SW 1271 (cell line): ENCODE measurements around the gene HABP4.

ENCODE experiments used
- DNase-seq, 2 experiments: peaks; one replicate each; lab custom pipeline; 2025; lab: John Stamatoyannopoulos, UW

Gene HABP4

DNA sequence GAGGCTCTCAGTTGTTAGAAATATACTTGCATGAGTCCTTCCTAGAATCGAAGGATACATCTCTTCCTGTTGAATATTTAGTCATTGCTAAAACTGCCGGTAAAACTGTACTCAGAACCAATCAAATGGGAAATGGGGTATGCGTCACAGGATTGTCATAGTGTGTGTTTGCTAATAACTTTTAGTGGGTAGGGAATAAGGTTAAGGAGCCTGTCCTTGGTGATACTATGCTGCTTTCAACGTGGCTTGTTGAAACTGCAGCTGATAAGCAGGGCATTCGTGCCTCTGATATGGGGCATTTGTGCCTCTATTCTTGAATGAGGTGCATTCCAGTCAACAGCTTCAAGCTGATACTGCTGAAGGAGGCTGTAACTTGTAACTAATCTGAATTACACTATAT lies 26.6 kb downstream of the HABP4 start:
- no peak for DNase-seq

DNA sequence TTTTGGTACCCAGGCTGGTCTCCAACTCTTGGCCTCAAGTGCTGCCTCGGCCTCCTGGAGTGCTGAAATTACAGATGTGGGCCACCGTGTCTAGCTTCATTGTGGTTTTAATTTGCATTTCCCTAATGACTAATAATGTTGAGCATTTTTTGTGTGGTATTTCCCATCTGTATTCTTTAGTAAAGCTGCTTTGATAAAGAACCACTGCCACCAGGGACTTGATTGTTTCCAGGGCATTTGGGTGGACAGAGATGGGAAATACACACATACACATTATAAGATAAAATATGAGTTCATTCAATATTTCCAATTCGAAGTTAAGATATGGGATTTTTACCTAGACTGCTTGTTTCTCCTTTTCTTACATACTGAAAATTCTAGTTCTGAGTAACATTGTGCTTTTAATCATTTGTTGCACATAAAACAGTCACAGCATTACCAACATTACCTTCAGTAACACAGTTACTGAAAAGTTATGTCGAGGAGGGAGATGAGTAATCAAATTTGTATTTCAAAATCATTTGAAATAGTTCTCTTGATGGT lies 28.9 kb downstream of the HABP4 start:
- no peak for DNase-seq

DNA sequence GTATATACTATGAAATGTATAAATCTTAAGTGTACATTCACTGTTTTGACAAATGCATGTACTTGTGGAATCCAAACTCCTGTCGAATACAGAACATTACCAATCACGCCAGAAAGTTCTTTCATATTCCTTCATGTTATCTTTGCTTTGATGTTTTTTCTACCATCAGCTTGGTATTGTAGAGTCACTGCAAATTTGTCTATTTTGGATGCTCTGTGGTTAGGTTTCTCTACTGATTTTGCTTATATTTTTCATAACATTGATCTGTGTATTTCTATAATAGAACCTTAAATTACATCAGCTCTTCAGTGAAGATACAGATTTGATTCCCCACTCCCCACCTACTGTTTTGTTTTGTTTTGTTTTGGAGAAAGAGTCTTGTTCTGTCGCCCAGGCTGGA lies 30.8 kb downstream of the HABP4 start:
- DNase-seq = no peak

DNA sequence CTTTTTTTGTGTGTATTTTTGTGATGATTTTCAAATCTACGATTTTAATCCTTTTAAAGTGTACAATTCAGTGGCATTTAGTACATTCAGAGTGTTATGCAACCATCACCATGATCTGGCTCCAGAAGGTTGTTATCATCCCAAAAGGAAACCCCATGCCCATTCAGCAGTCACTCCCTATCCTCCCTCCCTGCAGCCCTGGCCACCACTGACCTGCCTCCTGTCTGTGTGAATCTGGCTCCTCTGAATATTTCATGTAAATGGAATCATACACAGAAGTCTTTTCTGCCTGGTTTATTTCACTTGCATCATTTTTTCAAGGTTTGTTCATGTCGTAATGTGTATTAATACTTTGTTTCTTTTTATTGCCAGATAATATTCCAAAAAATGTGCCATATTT lies 32.5 kb downstream of the HABP4 start:
- no peak for DNase-seq

DNA sequence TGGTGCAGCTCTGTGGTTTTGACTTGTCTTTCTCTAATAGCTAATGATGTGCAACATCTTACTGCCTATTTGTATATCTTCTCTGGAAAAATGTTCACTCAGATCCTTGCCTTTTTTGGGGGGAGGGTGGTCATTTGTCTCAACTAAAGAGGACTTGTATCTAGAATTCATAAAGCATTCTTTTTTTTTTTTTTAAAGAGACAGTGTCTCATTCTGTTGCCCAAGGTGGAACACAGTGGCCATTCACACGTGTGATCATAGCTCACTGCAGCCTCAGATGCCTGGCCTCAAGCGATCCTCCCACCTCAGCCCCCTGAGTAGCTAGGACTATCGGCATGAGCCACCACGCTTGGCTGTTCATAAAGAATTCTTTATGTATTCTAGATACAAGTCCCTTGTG lies 33.2 kb downstream of the HABP4 start:
- no peak for DNase-seq

DNA sequence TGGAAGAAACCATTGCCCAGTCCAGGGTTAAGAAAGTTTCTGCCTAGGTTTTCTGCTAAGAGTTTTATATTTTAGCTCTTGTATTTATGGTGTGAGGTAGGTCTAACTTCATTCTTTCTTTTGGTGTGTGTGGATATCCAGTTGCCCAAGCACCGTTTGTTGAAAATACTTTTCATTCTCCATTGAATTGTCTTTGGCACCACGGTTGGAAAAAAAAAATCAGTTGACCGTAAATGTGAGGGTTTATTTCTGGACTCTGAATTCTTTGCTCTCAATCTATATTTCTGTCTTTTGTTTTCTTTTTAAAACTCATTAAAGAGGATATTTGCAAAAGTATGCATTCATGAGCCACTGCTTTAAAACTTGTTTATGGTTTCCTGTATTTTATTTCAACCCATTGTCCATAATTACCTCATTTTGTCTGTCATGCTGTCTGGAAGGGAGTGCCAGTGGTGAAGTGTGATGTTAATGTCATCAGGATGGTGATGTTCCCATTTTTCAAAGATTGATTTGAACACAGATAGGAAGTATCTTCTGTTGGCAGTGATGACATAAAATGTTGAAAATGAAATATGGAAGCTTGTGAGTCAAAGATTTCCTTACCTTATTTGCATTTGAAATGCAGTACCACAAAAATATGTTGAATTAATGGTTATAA lies 33.9 kb downstream of the HABP4 start:
- no peak for DNase-seq

DNA sequence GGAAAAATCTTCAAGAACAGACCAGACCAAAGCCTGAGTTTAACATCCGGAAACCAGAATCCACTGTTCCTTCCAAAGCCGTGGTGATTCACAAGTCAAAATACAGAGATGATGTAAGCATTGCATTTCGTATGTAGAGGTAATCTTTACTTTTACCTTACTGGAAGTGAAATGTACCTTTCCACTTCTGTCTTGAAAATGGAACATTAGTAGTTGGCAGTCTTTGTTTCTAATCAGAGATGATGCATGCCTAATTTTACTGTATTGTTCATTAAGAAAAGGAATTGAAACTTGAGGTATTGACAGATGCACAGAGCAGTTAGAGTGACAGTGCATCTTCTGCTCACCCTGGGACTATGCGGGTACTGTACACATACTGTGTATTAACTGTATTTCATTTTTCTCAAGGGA lies 34.6 kb downstream of the HABP4 start:
- DNase-seq = no peak

DNA sequence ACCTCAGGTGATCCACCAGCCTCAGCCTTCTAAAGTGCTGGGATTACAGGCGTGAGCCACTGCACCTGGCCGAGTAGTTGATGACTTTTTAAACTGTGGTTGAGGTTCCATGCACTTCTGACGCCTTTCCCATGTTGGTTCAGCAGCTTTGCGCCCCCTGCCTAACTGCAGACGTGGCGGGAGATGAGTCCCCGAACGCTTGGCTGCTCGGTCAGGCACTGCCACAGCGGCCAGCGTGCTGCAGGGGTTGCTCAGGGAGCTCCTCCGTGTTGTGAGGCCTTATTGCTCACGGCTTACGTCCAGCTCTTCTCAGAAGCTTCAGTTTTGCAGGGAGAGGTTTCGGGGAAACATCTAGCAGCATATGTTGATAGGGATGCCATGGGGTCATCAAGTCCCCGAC lies 35.3 kb downstream of the HABP4 start:
- no peak for DNase-seq

DNA sequence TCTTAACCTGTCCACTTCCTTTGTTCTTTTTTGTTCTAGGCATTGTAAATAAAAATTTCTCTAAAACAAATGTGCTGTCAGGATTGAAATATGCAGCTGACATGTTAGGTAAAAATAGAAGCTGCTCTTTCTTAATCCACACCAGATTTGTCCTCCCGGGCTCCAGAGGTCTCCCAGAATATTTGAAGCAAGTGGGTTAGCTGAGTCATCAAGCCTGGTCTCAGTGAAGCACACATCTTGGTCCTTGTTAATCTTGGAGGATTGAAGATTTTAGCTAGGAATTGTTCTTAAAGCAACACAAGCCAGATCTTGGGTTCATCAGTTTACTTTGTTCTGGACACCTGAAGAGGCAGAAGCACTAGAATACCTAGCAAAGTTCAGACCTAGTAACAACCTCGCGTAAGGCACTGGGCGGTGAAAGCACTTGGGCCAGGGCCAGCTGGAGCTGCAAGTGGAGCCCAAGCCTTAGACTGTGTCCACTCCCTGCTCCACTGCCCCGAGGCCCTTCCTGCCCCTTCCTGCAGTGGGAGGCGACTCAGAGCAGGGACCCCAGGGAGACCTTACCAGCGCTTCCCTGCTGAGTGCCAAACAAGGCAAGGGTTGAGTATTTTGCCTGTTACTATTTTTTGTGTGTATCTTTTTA lies 36.5 kb downstream of the HABP4 start:
- DNase-seq = no peak

DNA sequence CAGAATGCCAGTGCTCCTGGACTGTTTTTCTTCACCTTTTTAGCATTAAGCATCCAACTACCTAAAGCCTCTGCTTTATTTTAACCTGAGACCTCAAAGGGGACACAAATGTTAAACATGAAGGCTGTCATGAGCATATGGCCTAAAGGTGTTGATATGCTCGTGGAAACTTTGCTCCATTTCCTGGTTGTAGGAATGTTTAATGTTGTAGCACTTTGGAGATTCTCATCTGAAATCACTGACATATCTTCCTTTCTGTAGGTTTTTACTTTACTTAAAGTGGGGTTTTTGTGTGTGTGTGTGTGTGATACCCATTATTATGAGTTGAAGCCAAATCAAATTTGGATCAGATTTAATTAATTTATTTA lies 37.0 kb downstream of the HABP4 start:
- DNase-seq = no peak

DNA sequence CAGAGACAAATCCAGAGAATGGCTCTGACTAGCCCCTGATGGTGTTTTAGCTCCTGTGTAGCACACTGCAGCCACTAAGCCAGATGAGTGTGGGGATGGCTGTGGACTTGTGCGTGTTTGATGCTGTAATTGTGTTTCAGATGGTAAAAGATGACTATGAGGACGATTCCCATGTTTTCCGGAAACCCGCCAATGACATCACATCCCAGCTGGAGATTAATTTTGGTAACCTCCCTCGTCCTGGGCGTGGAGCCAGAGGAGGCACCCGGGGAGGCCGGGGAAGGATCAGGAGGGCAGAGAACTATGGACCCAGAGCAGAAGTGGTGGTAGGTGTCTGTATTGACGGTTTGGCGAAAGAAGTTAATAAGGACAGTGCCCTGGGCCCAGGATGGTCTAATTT lies 38.0 kb downstream of the HABP4 start:
- DNase-seq = no peak

DNA sequence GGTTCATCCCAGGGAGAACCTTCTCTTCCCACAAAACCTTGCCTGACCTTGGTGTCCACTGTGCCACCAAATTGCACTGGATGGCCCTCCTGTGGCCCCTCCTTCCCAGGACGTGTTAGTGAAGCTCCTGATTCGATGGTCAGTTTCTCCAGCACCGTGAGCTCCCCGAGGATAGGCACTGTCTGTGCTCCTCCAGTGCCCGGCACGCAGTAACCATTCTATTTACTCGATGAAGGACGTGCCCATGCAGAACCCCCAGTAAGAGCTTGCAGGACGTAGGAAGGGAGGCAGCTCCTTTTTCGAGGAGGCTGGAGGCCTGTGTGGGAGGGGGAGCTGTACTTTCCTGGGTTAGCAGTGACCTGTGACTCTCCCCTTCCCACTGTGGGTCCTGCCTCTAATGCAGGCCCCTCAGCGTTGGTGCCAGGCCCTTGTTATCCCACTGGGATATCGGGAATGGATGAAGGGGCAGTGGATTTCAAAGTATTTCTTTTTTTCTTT lies 39.6 kb downstream of the HABP4 start:
- no peak for DNase-seq

DNA sequence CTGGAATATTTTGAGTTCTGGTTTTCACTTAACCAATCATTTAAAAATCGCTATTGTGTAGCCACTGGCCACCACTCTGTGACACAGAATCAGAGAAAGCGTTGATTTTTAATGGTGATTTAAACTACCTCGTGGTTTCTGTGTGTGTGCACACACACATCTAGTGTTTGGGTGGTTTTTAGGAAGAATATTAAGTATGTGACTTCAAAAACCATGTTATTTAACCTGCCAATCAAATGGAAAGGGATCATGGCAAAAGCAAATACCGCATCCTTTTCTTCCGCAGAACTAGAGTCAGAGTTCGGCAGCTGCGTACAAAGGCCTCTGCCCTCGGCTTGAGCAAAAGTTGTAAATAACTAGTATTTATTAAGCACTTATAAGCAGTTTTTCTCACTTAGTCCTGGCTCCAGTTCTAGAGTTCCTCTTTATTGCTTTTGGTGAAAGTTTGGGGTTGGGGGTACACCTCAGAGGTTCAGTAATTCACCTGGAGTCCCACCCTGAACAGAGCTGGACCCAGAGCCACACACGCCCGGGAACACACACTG lies 40.6 kb downstream of the HABP4 start:
- DNase-seq = no peak

DNA sequence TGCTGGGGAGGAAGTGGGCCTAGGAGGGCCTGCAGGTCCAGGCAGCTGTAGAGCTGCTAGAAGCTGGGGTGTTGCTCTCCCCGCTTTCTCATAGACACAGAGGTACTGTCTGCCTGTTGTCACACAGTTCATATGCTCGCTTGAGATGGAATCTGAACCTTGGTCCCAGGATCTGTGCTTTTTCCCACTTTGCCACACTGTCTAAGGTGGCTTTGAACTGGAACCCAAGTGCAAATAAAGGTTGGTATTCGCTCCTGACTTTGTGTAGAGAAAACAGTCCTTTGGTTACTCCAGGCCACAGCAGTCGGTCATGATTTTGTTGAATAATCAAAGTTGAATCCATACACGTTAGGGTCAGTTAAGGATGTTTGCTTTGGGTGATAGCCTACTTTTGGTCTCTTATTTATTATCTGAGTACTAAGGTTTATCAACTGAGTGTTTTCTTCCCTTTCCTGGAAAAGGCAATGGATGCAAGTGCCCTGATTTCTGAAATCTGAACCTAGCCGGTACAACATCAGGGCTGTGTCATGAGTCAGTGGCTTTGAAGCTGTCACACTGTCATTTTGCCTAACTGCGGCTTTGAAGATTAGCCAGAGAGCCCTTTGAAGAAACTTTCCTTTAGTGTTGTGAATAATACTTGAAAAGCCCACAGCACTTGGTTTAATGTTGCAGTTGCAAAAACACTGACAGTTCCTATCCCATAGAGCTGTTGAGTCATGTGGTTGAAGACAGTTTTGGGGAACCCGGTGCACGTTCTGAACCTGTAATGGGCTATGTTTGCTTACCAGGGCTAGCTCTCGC lies 41.3 kb downstream of the HABP4 start:
- no peak for DNase-seq

DNA sequence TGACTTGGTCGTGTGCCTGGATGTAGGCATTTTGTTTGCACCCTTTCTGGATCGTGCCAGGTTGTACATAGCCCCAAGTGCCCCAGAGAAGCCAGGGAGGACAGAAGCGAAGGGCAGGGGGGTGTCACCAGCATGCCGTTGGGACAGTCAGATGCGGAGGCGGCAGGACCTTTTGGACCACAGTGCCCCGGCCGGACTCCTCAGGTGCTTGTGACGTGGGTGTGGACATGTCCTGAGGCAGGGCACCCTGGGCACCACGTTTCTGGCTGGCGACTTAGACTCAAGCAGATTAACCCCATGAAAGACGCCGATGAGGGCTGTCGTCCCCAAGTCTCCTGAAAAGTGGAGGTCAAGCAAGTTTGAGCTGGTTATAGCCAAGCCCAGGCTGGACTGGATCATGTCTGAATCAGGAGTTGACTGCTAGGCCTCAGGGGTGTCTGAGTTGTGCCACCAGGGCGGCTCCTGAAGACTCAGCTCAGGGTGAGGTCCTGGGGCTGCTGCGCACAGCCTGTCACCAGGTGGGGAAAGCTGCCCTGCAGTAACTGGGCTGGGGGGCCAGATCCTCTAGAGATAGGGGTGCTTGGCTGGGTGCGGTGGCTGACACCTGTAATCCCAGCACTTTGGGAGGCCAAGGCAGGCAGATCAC lies 42.0 kb downstream of the HABP4 start:
- no peak for DNase-seq

DNA sequence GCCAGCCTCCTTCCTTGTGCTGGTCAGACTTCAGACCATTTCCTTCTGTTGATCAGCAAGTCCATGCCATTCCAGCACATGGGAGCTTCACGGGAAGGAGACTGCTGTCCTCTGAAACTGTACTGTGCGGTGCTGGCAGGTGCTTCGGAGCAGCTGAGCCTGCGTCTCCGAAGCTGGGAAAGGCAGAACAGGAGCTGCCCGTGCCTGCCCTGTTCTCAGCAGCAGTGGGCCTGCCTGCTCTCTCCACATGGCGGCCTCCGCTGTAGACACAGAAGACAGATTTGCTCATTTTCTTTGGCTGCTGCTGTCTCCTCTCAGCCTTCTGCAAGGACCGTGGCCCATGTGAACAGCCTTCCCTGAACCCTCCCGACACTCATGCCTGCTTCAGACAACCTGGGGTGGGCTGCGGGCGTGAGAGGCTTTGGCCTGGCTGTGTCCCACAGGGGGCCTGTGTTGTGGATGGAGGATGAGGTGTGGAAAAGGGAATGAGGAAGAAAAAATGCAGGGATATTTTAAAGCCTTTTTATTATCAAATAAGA lies 43.1 kb downstream of the HABP4 start:
- no peak for DNase-seq

DNA sequence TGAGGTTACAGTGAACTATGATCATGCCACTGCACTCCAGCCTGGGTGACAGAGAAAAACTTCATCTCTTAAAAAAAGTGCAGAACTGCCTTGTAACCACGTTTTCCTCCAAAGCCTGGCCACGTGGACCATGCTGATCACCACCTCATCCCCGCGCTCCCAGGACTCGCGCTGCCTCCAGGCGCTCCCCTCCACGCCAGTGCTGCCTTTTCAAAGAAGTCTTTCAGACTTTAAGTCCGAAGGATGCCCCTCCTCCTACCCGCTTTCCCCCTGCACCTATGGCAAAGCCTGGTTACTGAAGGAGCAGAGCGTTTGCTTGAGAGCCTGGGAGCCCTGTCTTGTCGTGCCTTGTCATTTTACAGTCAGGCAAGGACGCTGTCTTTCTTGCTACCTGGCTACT lies 43.8 kb downstream of the HABP4 start:
- DNase-seq = no peak

DNA sequence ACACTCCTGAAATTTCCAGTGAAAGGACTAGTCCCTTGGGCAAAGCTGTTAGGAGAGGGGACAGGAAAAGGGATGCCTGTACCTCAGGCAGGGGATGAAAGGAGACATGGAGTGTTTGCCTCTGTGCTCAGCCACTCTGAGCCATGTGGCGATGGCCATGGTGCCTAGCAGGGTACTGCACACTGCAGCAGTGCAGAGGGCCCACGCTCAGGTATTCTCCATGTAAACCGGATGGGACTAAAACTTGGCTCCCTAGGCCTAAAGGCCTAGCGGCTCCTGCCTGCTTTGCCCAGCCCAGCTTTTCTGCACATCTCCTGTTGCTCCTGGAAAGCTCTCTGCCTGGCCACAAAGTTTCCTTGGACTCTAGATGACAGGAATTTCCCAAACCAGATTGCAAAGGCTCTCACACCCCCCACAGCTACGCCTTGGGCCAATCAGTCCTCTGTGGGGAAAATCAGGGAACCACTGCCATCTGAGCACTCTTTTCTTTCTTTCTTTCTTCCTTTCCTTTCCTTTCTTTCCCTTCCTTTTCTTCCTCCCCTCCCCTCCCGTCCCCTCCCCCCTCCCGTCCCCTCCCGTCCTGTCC lies 44.3 kb downstream of the HABP4 start:
- DNase-seq = no peak

DNA sequence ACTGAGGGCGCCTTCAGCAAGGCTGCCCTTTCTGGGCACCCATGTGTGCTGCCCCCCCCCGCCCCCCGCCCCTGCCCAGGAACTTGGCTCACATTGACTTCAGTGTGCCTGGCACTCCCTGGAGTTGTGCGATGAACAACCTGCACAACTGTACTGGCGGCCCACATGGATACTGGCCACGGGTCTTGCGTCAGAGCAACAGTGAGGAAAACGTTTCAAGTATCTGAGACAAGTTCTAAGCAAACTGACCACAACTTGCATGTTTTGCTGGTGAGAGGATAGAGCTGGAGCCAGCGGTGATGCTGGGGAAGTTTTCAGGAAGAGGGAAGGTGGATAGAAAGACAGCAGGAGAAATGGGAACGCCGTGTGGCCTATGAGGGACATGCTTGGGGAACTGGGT lies 45.4 kb downstream of the HABP4 start:
- DNase-seq = no peak

DNA sequence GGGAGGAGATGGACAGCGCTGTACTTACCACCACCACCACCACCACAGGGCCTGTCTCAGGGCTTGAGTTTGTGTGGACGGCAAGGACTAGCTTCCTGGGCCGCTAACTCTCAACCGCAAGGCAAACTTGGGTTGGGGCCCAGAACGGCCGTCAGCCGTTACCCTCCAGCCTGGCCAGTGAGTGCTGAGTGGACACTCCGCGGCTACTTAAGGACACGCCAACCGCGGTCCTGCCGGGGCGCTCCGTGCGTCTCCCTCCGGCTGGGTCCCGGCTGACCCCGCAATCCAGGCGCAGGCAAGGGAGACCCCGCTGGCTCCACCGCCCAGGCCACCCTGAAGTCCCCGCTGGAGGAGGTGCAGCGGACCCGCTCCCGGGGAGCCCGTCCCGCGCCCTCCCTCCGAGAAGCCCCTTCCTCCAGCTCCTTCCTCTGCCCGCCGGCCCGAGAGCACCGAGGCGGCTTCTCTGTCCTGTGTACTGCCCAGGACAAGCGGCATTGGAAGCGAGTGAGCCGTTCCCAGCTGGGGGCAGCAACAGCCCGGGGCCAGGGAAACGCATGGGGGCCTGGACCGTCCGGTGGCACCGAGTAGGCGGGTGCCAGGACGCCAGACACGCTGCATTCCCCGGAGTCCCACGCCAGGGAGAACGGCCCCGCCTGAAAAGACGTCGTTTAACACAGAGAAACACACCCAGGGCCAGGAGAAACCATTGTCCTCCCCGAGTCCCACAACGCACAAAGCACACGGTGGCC lies 46.6 kb downstream of the HABP4 start:
- DNase-seq = no peak

DNA sequence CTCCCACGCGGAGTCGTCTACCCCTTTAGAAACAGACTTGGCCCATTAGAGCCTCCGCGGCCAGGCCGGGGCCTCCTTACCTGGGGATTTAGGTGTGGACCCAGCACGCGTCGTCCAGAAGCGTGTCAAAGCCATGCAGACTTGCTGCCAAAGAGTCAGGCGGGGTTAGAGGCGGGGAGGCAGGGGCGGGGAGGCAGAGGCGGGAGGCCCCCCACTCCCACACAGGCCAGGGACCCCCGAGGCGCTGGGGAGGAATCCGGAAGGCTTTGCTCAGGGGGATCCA lies 47.1 kb downstream of the HABP4 start:
- DNase-seq = no peak
